Suppressor macrophage treated with lipopolysaccharide for 4 hours (primary cell): ENCODE measurements around the gene ALPP.
"Not testable (repeated sequence)": the region's sequence is repeated elsewhere in the genome, so short reads cannot be mapped to it uniquely, and the experiment has no call there.

Source experiments
- DNase-seq: peaks from one replicate; pipeline ENCODE4 v3.0.0-alpha.2; 2020

The ALPP gene

GRCh38 chr2:232407428-232408150 lies 29.0 kb downstream of the ALPP start:
- DNase-seq: not testable (repeated sequence)

GRCh38 chr2:232408269-232408668 lies 29.7 kb downstream of the ALPP start:
- DNase-seq: not testable (repeated sequence)

- not testable (repeated sequence) for DNase-seq
Measured at GRCh38 chr2:232409617-232410016, 31.1 kb downstream of the ALPP start.

GRCh38 chr2:232410238-232410900 lies 31.8 kb downstream of the ALPP start:
- DNase-seq: no peak

- DNase-seq: no peak
Measured at GRCh38 chr2:232411901-232412629, 33.5 kb downstream of the ALPP start.

- DNase-seq: no peak
Measured at GRCh38 chr2:232412986-232413385, 34.4 kb downstream of the ALPP start.

GRCh38 chr2:232415138-232415690 lies 36.7 kb downstream of the ALPP start:
- no peak for DNase-seq

- no peak for DNase-seq
Measured at GRCh38 chr2:232415736-232416520, 37.4 kb downstream of the ALPP start.

GRCh38 chr2:232416521-232417470 lies 38.2 kb downstream of the ALPP start:
- no peak for DNase-seq

GRCh38 chr2:232417489-232417888 lies 38.9 kb downstream of the ALPP start:
- DNase-seq: no peak

GRCh38 chr2:232418056-232418455 lies 39.5 kb downstream of the ALPP start:
- DNase-seq: no peak

GRCh38 chr2:232418466-232419244 lies 40.1 kb downstream of the ALPP start:
- DNase-seq: peak; percentile 64

- DNase-seq: no peak
Measured at GRCh38 chr2:232419245-232420072, 40.9 kb downstream of the ALPP start.

- no peak for DNase-seq
Measured at GRCh38 chr2:232420073-232420454, 41.5 kb downstream of the ALPP start.

- DNase-seq: no peak
Measured at GRCh38 chr2:232420463-232421188, 42.1 kb downstream of the ALPP start.

- DNase-seq: no peak
Measured at GRCh38 chr2:232421189-232421785, 42.7 kb downstream of the ALPP start.

- no peak for DNase-seq
Measured at GRCh38 chr2:232422051-232422450, 43.5 kb downstream of the ALPP start.

GRCh38 chr2:232422996-232423395 lies 44.4 kb downstream of the ALPP start:
- DNase-seq: not testable (repeated sequence)

- not testable (repeated sequence) for DNase-seq
Measured at GRCh38 chr2:232423407-232423806, 44.9 kb downstream of the ALPP start.
